Right ventricle myocardium superior (tissue), 1 donor: ENCODE measurements around the gene STX1A. TPM values are rescaled to one million over a fixed set of nuclear protein-coding genes. Genes with fewer than 3 reads are reported as not detected.
A peak's percentile ranks its signal among the peaks of the same experiment; 100 is the strongest.
"Not testable (repeated sequence)": the region's sequence is repeated elsewhere in the genome, so short reads cannot be mapped to it uniquely, and the experiment has no call there.

ENCODE experiments used
- ATAC-seq: fragments of 200-7000 bp; cut with Tn5 transposase; one replicate; pipeline ENCODE4 v1.9.1; 2020; ENCODE audit warnings: mild to moderate bottlenecking; ENCODE audit not compliant: poor library complexity
- DNase-seq: peaks from one replicate; pipeline ENCODE4 v3.0.0-alpha.2; 2020
- intact Hi-C: fragments of 100-400 bp; cut with DNase I; formaldehyde crosslinking; loops from one replicate; pipeline ENCODE4 v1.11.2; 2022
- total RNA-seq: library from RNA; stranded (reverse); fragmentation: NEBNext Ultra II Directional; extraction: Animal tissue kit (Norgen Biotek cat#: 25700); gene quantifications from one replicate; pipeline ENCODE4 v1.2.1, GENCODE V29; 2021
- donor health status: DM: no; HTN: yes; CAD: no; lungs with severe emphysema.

STX1A gene
- total RNA-seq, 1 donor from 2014 or later, result 1.7 TPM

DNA sequence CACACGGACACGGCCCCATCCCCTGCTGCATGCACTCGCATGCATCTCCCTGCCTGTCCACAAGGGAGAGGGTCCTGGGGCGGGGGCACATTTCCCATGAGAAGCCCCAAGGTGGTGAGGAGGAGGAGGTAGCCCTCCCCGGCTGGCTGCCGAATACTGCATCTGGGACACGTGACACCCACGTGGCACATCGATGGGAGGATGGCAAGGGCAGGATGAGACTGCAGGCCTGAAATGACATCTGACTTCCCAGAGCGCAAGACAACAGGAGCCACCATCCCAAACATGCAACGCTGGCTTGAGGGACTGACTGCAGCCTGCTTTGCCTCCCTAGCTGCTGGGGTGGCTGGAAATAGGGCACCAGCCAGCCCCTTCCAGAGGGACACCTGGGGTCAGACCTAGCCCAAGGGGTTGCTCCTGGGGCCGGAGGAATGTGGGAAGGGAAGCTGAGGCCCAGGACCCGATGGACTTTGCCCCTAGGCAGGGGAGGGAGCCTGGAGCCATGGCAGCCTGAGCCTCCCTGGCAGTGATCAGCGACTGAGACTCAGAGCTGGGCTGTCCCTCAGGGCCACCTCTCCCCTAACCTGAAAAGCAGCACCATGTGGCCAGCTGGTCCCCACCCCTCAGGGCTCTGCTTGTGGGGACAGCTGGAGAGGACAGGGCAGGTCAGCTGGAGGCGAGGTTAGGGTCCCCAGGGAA lies 19.9 kb downstream of the STX1A start:
- intact Hi-C loops, result no loop called here
- DNase-seq (no peak), ATAC-seq (no peak)

DNA sequence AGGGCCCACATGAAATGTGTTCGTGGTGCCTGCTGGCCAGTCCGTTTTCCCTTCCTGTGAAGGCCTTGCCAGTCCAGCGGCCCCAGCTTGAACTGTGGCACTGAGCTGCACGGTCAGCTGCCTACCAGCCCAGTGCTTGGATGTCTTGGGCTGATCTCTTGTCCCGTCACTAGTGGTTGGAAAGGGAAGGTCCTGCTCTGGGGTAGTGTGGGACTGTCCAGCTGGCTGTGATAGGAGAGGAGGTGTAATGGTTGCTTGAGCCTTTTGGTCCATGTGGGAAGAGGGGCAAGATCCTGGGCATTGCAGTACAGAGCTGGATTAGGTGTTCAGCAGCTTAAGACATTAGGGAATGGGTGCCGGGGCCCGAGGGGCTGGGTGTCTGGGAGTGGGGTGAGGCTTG lies 21.1 kb downstream of the STX1A start:
- ATAC-seq, result no peak
- DNase-seq, result no peak
- intact Hi-C loops, result no loop called here

GRCh38 chr7:73696372-73696771 lies 23.1 kb downstream of the STX1A start:
- DNase-seq, result no peak
- no peak for ATAC-seq
- intact Hi-C loops, result no loop called here

GRCh38 chr7:73690646-73691045 lies 28.8 kb downstream of the STX1A start:
- DNase-seq (no peak), ATAC-seq (no peak)
- intact Hi-C loops, result no loop called here

- ATAC-seq, result no peak
- DNase-seq, result no peak
- intact Hi-C loops, result no loop called here
Observed at GRCh38 chr7:73688288-73688687, 31.2 kb downstream of the STX1A start.

GRCh38 chr7:73685311-73685710 lies 34.2 kb downstream of the STX1A start:
- no peak for ATAC-seq
- no peak for DNase-seq
- intact Hi-C loops, result no loop called here

- intact Hi-C loops, result no loop called here
- DNase-seq, result no peak
- no peak for ATAC-seq
Observed at GRCh38 chr7:73683788-73684693, 35.4 kb downstream of the STX1A start.

DNA sequence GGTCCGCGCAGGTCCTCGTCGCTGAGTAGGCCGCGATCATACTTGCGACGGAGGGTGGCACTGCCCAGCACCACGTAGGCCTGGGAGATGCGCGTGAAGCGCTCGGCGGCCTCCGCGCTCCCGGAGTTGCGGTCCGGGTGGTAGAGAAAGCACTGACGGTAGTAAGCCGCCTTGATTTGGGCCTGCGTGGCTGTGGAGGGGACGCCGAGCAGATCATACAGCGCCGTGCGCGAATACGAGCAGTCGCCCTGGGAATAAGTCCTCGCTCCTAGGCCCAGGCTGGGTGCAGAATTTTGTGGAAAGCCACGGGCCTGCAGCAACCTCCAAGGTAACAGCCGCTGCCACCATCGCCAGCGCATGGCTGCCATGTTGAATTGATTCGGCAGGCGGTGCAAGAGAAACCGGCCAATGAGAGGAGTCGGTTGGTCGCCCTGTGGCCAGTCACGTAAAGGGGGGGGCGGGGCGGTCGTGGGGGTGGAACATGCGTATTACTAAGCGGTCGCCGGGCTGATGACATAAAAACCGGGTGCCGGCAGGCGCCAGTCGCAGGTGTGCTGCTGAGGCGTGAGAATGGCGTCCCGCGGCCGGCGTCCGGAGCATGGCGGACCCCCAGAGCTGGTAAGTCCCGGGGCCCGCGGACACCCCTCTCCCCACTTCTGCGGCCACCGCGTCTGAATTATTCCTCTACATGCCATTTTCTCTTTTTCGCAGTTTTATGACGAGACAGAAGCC lies 36.2 kb downstream of the STX1A start, which contains the start of the genes BUD23 and DNAJC30:
Gene BUD23 (plus strand): TSS at position 542 of the 732 bp plus-strand sequence. CDS start 29 bp downstream, at position 571.
Gene DNAJC30 (minus strand): TSS at position 398 of the 732 bp plus-strand sequence. CDS start 30 bp downstream, at position 368.
- peak; percentile 98 for ATAC-seq
- intact Hi-C loops, result no loop called here
- DNase-seq, result peak; percentile 98

DNA sequence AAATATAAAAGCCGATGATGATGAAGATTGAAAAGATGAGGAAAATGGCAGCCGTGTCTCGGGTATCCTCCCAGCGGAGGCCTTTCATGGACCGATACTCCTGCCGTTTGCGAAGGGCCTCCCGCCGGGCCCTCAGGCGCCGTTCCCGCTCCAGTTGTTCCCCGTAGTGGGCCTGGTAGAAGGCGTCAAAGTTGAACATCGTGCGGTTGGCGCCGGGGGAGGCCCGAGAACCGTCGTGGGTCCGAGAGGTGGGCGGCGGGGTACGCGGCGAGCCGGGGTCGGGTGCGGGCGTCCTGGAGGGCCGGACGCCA lies 36.8 kb downstream of the STX1A start:
- intact Hi-C loops, result no loop called here
- DNase-seq (no peak), ATAC-seq (peak; percentile 3)

DNA sequence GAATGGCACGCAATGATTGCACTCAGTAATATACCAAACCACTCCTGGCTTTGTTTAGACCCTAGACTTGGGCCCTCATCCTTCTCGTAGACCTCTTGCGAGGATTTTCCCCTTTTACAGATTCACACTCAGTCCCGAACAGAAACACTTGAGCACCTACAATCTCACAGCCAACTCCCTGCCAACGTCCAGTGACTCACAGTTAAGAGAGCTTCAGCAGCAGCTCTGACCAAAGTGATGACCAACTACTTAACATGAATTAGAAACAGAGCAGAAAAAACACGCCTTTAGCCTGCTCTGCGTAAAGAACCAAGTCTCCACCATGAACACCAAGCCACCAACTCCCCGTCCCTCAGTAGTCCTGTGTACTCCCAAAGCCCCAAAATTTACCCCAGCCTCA lies 38.4 kb downstream of the STX1A start:
- intact Hi-C loops, result no loop called here
- no peak for ATAC-seq
- no peak for DNase-seq

DNA sequence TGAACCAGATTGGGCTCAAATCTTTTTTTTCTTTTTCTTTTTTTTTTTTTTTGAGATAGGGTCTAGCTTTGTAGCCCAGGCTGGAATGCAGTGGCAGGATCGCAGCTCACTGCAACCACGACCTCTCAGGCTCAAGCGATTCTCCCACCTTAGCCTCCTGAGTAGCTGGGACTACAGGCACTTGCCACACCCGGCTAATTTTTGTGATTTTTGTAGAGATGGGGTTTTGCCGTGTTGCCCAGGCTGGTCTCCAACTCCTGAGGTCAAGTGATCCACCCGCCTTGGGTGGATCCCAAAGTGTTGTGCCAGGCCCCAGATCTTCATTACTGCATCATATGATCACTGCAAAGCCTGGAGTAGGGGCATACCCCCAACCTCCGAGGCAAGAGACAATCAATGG lies 39.0 kb downstream of the STX1A start:
- intact Hi-C loops, result no loop called here
- DNase-seq (no peak), ATAC-seq (no peak)

- intact Hi-C loops, result no loop called here
- ATAC-seq, result no peak
- no peak for DNase-seq
Observed at GRCh38 chr7:73679709-73680108, 39.8 kb downstream of the STX1A start.

DNA sequence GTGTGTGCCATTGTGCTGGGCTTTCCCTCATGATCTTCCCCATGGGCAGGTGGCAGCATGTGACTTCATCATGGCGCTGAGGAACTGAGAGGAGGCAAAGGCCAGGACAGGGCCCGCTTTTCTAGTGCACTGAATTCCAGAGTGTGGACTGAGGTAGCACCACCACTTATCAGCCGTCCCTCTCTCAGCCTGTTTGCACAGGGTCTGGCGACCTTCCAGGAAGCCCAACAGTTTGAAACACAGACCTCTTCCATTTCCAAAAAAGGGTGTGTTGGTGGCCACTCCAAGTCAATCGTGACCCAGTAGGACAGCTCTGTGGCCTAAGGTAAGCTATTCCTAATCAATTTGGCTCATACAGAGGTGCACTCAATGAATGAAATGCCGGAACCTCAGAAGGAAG lies 40.6 kb downstream of the STX1A start:
- ATAC-seq (peak; percentile 4), DNase-seq (no peak)
- intact Hi-C loops, result no loop called here

DNA sequence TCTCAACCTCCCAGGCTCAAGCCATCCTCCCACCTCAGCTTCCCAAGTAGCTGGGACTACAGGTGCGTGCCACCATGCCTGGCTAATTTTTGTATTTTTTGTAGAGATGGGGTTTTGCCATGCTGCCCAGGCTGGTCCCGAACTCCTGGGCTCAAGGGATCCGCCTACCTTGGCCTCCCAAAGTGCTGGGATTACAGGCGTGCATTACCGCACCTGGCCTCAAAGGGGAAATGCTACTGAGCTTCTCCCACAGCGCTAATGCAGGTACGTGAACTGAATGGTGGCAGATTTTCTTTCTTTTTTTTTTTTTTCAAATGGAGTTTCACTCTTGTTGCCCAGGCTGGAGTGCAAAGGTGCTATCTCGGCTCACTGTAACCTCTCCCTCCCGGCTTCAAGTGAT lies 43.4 kb downstream of the STX1A start:
- intact Hi-C loops, DNase-seq, ATAC-seq: not testable (repeated sequence)

GRCh38 chr7:73674468-73675124 lies 44.9 kb downstream of the STX1A start:
- DNase-seq (no peak), ATAC-seq (no peak)
- intact Hi-C loops, result no loop called here

GRCh38 chr7:73671857-73672445 lies 47.5 kb downstream of the STX1A start:
- intact Hi-C loops, result no loop called here
- DNase-seq (no peak), ATAC-seq (no peak)

- DNase-seq (no peak), ATAC-seq (no peak)
- intact Hi-C loops, result no loop called here
Observed at GRCh38 chr7:73671322-73671661, 48.2 kb downstream of the STX1A start.

DNA sequence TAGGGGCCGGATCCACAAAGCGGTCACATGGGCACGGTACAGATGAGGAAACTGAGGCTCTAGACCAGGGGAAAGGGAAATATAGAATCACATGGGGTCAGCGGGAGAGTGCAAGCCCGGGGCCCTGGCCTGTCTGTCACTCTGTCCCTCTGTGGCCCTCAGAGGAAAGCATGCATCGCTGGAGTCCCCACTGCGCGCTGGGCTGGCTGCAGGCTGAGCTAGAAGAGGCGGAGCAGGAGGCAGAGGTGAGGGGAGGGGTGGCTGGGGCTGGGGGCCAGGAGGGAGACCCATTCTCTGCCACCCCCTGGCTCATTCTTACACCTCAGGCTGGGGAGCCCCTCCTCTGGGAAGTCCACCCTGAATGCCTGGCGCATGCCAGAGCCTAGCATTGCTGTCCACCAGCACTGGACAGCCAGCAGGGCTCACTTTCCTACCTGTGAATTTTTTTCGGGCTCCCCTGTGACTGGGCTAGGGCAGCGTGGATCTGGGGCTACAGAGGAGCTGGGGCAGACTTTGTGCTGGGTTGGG lies 49.5 kb downstream of the STX1A start:
- ATAC-seq (no peak), DNase-seq (no peak)
- intact Hi-C loops, result loop anchor here (5.0 kb wide), 1 partner anchor 57 kb away; no protein-coding TSS in a partner anchor
